Liver (tissue), 9 donors: ENCODE data around the gene MYO6. TPM values are rescaled to one million over a fixed set of nuclear protein-coding genes. Genes with fewer than 3 reads are reported as not detected.

Experiments
- DNase-seq: peaks from one replicate; pipeline ENCODE4 v3.0.0-alpha.2; 2017; ENCODE audit warnings: low spot score
- H3K27ac ChIP-seq, 2 donors: one replicate each; pipeline ENCODE4 v1.7.0; 2013; ENCODE audit warnings: inconsistent platforms in 2 of 2, low read length in 2 of 2, control low read depth in 1 of 2, low read depth in 1 of 2, mild to moderate bottlenecking in 1 of 2
- H3K27me3 ChIP-seq, 4 donors: one replicate each; pipeline versions ENCODE4 v1.6.1 to v1.7.0; 2013; ENCODE audit warnings: low read length in 3 of 4, inconsistent platforms in 1 of 4, mild to moderate bottlenecking in 1 of 4, moderate library complexity in 1 of 4; ENCODE audit not compliant: control insufficient read depth in 4 of 4, insufficient read depth in 4 of 4
- H3K36me3 ChIP-seq, 4 donors: one replicate each; pipeline versions ENCODE4 v1.6.1 to v1.7.0; 2013; ENCODE audit warnings: low read length in 3 of 4, mild to moderate bottlenecking in 3 of 4, low read depth in 1 of 4, moderate library complexity in 1 of 4; ENCODE audit not compliant: control insufficient read depth in 4 of 4, insufficient read depth in 3 of 4
- H3K4me1 ChIP-seq, 4 donors: one replicate each; pipeline versions ENCODE4 v1.6.1 to v1.7.0; 2013; ENCODE audit warnings: low read length in 3 of 4, mild to moderate bottlenecking in 3 of 4, moderate library complexity in 1 of 4; ENCODE audit not compliant: control insufficient read depth in 4 of 4, insufficient read depth in 4 of 4
- H3K4me3 ChIP-seq, 3 donors: one replicate each; pipeline versions ENCODE4 v1.6.1 to v1.7.0; 2013; ENCODE audit warnings: low read length in 3 of 3, control low read depth in 1 of 3, low read depth in 1 of 3, mild to moderate bottlenecking in 1 of 3
- H3K9ac ChIP-seq, 2 donors: one replicate each; pipeline ENCODE4 v1.7.0; 2013; ENCODE audit warnings: low read length in 2 of 2, mild to moderate bottlenecking in 2 of 2, moderate library complexity in 2 of 2, control low read depth in 1 of 2, low read depth in 1 of 2
- H3K9me3 ChIP-seq, 4 donors: one replicate each; pipeline versions ENCODE4 v1.6.1 to v1.7.0; 2013; ENCODE audit warnings: low read length in 3 of 4; ENCODE audit not compliant: control insufficient read depth in 4 of 4
- ATF3 ChIP-seq: IDR thresholded peaks from 2 replicates; pipeline ENCODE4 v1.6.1; 2016; ENCODE audit warnings: antibody characterized with exemption
- CTCF ChIP-seq: fragments of 150-350 bp; IDR thresholded peaks from 2 replicates; pipeline ENCODE4 v1.5.1; 2017; ENCODE audit warnings: improper control_type of control experiment, low read depth, low read length; ENCODE audit not compliant: missing input control
- EGR1 ChIP-seq, 2 donors: IDR thresholded peaks; 2 replicates each; pipeline ENCODE4 v1.6.1; 2016 to 2018; ENCODE audit warnings: antibody characterized with exemption in 2 of 2, low read depth in 2 of 2
- FOXA1 ChIP-seq: IDR thresholded peaks from 2 replicates; pipeline ENCODE4 v1.6.1; 2016; ENCODE audit warnings: antibody characterized with exemption
- FOXA2 ChIP-seq: IDR thresholded peaks from 2 replicates; pipeline ENCODE4 v1.6.1; 2016; ENCODE audit warnings: antibody characterized with exemption
- GABPA ChIP-seq, 2 donors: IDR thresholded peaks in 1 of 2; conservative IDR thresholded peaks in 1 of 2; 2 replicates each; pipeline ENCODE4 v1.6.1; 2016; ENCODE audit warnings: antibody characterized with exemption in 2 of 2, mild to moderate bottlenecking in 1 of 2, moderate library complexity in 1 of 2
- JUND ChIP-seq, 2 donors: IDR thresholded peaks; 2 replicates each; pipeline ENCODE4 v1.6.1; 2016; ENCODE audit warnings: antibody characterized with exemption in 2 of 2
- MAX ChIP-seq: IDR thresholded peaks from 2 replicates; pipeline ENCODE4 v1.6.1; 2016; ENCODE audit warnings: antibody characterized with exemption
- NR2F2 ChIP-seq: IDR thresholded peaks from 2 replicates; pipeline ENCODE4 v1.6.1; 2016; ENCODE audit warnings: antibody characterized with exemption
- RAD21 ChIP-seq, 2 donors: IDR thresholded peaks; 2 replicates each; pipeline ENCODE4 v1.6.1; 2016; ENCODE audit warnings: antibody characterized with exemption in 2 of 2, mild to moderate bottlenecking in 2 of 2
- REST ChIP-seq: IDR thresholded peaks from 2 replicates; pipeline ENCODE4 v1.6.1; 2016; ENCODE audit warnings: antibody characterized with exemption, mild to moderate bottlenecking
- RXRA ChIP-seq, 2 donors: IDR thresholded peaks; 2 replicates each; pipeline ENCODE4 v1.6.1; 2017 to 2018; ENCODE audit warnings: antibody characterized with exemption in 2 of 2, mild to moderate bottlenecking in 1 of 2
- TAF1 ChIP-seq: conservative IDR thresholded peaks from 2 replicates; pipeline ENCODE4 v1.6.1; 2016; ENCODE audit warnings: antibody characterized with exemption, mild to moderate bottlenecking
- YY1 ChIP-seq: IDR thresholded peaks from 2 replicates; pipeline ENCODE4 v1.6.1; 2016; ENCODE audit warnings: antibody characterized with exemption, mild to moderate bottlenecking
- ZBTB33 ChIP-seq: IDR thresholded peaks from 2 replicates; pipeline ENCODE4 v1.6.1; 2016; ENCODE audit warnings: antibody characterized with exemption
- WGBS: extraction: QIAGEN DNeasy Blood & Tissue Kit; methylation state at CpG from one replicate; pipeline ENCODE4 v1.1.7; 2013; 5-methylcytosine and 5-hydroxymethylcytosine counted together
- polyA plus RNA-seq, 2 donors: library from polyadenylated mRNA; stranded (reverse) in 1 of 2; unstranded in 1 of 2; fragments of 200-250 nt in 1 of 2; fragments of >200 nt in 1 of 2; fragmentation: Nextera tagmentation in 1 of 2; extraction: Ambion mirVana in 1 of 2; gene quantifications; one replicate each; pipeline versions ENCODE4 v1.2.1 to v1.2.3, GENCODE V29; 2013 to 2015
- total RNA-seq, 2 donors: library from RNA; depleted of rRNA; stranded (reverse); fragments of >200 nt; gene quantifications; one replicate each; pipeline ENCODE4 v1.2.3, GENCODE V29; 2014
- donor health status: healthy.
- donor health status: healthy.
- donor health status: healthy.
- donor health status: healthy.
- donor health status: healthy.

Gene MYO6
- total and polyA plus RNA-seq, 4 donors, result 6.5 to 18.3 (median 12.7) TPM

- Histone ChIP-seq H3K9ac (no peak overlapping the region), H3K4me1 (no peaks in the 10 kb centered on the region), H3K27me3 (no peaks in the 10 kb centered on the region), H3K9me3 (no peaks in the 10 kb centered on the region), H3K4me3 (no peak overlapping the region), H3K27ac (no peak overlapping the region), H3K36me3 (peaks cover 0 to 11% (median 7%) of the 10 kb centered on the region in 4 donors)
- WGBS, result 78% methylated on average over 1 of the region's 1 CpG
- DNase-seq, result no peak
- TF ChIP-seq MAX (no peak), EGR1 (IDR thresholded peaks at IDR 0.05; ENCODE audit: low read depth in 2 of 2) (no peak), RAD21 (IDR thresholded peaks at IDR 0.05) (no peak), FOXA2 (no peak), RXRA (IDR thresholded peaks at IDR 0.05) (no peak), ZBTB33 (no peak), YY1 (no peak), CTCF (no peak), REST (no peak), NR2F2 (no peak), FOXA1 (no peak), GABPA (IDR thresholded peaks at IDR 0.05 in 1 of 2, conservative IDR thresholded peaks at IDR 0.05 in 1 of 2) (no peak)
Measured at GRCh38 chr6:75870389-75870788, 121.3 kb downstream of the MYO6 start.

- no peak overlapping the region for H3K27ac ChIP-seq
- WGBS, result 93% methylated on average over 2 of the region's 2 CpGs
- no peaks in the 10 kb centered on the region for H3K4me1 ChIP-seq
- no peak for DNase-seq
- H3K27me3 ChIP-seq, result no peaks in the 10 kb centered on the region
- no peak overlapping the region for H3K4me3 ChIP-seq
- no peak overlapping the region for H3K9ac ChIP-seq
- H3K36me3 ChIP-seq, result peaks cover 0 to 11% (median 1%) of the 10 kb centered on the region in 4 donors
- no peaks in the 10 kb centered on the region for H3K9me3 ChIP-seq
- TF ChIP-seq TAF1, result no peak
- TF ChIP-seq ZBTB33, result no peak
- TF ChIP-seq ATF3, result no peak
- no peak for TF ChIP-seq FOXA2
- no peak for TF ChIP-seq YY1
- TF ChIP-seq MAX, result no peak
- no peak for TF ChIP-seq RAD21 (IDR thresholded peaks at IDR 0.05)
- no peak for TF ChIP-seq REST
- no peak for TF ChIP-seq NR2F2
- TF ChIP-seq JUND (IDR thresholded peaks at IDR 0.05), result no peak
- no peak for TF ChIP-seq GABPA (IDR thresholded peaks at IDR 0.05 in 1 of 2, conservative IDR thresholded peaks at IDR 0.05 in 1 of 2)
- TF ChIP-seq RXRA (IDR thresholded peaks at IDR 0.05), result no peak
Measured at GRCh38 chr6:75874224-75874623, 125.2 kb downstream of the MYO6 start.
